Central memory CD4-positive, alpha-beta T cell (primary cell): ENCODE measurements around the gene EIF4A2.
"Not testable (repeated sequence)": the region's sequence is repeated elsewhere in the genome, so short reads cannot be mapped to it uniquely, and the experiment has no call there.

Experiments
- DNase-seq: peaks from one replicate; pipeline ENCODE4 v3.0.0; 2022

Gene EIF4A2

GRCh38 chr3:186785495-186786018 lies 2.2 kb downstream of the EIF4A2 start:
- no peak for DNase-seq

- no peak for DNase-seq
Observed at GRCh38 chr3:186786922-186787321, 3.5 kb downstream of the EIF4A2 start.

- no peak for DNase-seq
Observed at GRCh38 chr3:186787642-186788481, 4.5 kb downstream of the EIF4A2 start.

- DNase-seq: no peak
Observed at GRCh38 chr3:186788482-186789370, 5.3 kb downstream of the EIF4A2 start.

- no peak for DNase-seq
Observed at GRCh38 chr3:186789554-186790260, 6.3 kb downstream of the EIF4A2 start.

- no peak for DNase-seq
Observed at GRCh38 chr3:186790261-186790981, 7.0 kb downstream of the EIF4A2 start.

- no peak for DNase-seq
Observed at GRCh38 chr3:186798239-186798874, 15.0 kb downstream of the EIF4A2 start.

- DNase-seq: no peak
Observed at GRCh38 chr3:186800285-186800684, 16.9 kb downstream of the EIF4A2 start.

- no peak for DNase-seq
Observed at GRCh38 chr3:186802701-186803100, 19.3 kb downstream of the EIF4A2 start.

- DNase-seq: not testable (repeated sequence)
Observed at GRCh38 chr3:186803447-186803846, 20.1 kb downstream of the EIF4A2 start.

- DNase-seq: peak; percentile 81
Observed at GRCh38 chr3:186806089-186807055, 23.0 kb downstream of the EIF4A2 start, which contains the start of gene RFC4. Gene RFC4 (minus strand): TSS chr3:186806482. CDS start chr3:186804713, 1,769 bp downstream.

GRCh38 chr3:186807231-186807630 lies 23.9 kb downstream of the EIF4A2 start:
- DNase-seq: no peak

GRCh38 chr3:186810336-186810996 lies 27.1 kb downstream of the EIF4A2 start:
- no peak for DNase-seq

- not testable (repeated sequence) for DNase-seq
Observed at GRCh38 chr3:186811313-186811712, 27.9 kb downstream of the EIF4A2 start.

GRCh38 chr3:186814100-186814499 lies 30.7 kb downstream of the EIF4A2 start:
- DNase-seq: no peak

- DNase-seq: no peak
Observed at GRCh38 chr3:186815435-186815834, 32.1 kb downstream of the EIF4A2 start.

- no peak for DNase-seq
Observed at GRCh38 chr3:186818516-186818915, 35.1 kb downstream of the EIF4A2 start.

GRCh38 chr3:186818956-186819355 lies 35.6 kb downstream of the EIF4A2 start:
- no peak for DNase-seq
